Measurements from ENCODE around the gene SELENOH.
A peak's percentile ranks its signal among the peaks of the same experiment; 100 is the strongest.
"Not testable (repeated sequence)": the region's sequence is repeated elsewhere in the genome, so short reads cannot be mapped to it uniquely, and the experiment has no call there.

SELENOH gene

DNA sequence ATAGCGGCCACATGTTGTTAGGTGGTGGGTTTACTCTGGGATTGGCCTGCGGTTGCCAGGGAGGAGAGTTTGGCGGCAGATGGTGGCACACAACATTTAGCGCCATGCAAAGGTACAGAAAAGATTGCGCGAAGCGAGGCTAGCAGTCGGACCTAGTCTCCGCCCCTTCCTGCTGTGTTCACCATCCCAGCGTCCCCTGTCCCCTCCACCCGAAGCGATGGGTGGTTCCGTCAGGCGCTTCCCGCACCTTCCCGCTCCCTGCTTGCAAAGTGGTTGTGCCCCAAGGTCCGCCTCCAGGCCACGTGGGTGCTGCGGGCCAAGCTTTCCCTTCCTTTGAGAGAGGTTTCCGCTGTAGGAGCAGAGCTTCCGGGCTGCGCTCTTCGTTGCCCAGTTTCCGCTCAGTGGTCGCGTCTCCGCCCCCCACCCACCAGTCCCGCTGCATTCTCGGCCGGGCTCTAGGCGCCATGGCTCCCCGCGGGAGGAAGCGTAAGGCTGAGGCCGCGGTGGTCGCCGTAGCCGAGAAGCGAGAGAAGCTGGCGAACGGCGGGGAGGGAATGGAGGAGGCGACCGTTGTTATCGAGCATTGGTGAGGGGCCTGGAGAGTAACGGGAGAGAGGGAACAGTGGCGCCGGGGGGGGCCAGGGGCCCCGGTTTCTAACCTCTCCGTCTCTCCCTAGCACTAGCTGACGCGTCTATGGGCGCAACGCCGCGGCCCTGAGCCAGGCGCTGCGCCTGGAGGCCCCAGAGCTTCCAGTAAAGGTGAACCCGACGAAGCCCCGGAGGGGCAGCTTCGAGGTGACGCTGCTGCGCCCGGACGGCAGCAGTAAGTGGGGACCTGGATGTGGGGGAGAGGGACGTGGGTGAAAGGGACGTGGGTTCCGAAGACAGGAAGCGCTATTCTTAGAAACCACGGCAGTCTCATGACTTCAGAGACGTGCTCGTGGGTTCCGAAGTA is at the start of gene SELENOH:
Gene SELENOH, plus strand, starts transcription at position 360 of the 955 bp plus-strand sequence. Its CDS starts 105 bp downstream, at position 465.
- DNase-seq = peak; percentile 51 to 98 (median 91)

DNA sequence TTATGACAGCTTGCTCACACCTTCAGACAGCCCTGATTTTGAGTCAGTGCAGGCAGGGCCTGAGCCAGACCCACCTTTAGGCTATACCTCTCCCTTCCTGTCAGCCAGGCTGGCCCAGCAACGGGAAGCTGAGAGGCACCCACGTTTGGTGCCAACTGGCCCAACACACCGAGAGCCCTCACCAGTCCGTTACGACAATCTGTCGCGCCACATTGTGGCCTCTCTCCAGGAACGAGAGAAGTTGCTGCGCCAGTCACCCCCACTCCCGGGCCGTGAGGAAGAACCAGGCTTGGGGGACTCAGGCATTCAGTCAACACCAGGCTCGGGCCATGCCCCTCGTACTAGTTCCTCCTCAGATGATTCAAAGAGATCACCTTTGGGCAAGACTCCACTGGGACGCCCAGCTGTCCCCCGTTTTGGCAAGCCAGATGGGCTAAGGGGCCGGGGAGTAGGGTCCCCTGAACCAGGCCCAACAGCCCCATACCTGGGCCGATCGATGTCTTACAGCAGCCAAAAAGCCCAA is 42.4 kb upstream of the SELENOH start:
- DNase-seq = no peak

DNA sequence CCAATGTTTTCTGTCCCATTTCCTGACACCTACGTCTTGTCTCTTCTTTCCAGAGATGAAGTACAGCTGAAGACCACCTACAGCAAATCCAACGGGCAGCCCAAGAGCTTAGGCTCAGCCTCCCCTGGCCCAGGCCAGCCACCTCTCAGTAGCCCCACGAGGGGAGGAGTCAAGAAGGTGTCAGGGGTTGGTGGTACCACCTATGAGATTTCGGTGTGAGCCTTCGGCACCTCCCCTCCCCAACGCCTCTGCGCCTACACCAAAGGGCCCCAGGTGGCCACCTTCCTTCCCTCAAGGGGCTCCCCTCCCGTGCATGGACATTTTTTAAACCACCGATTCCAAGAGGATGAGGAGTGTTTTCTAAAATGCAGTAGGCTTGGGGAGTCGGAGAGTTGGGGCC is 41.5 kb upstream of the SELENOH start:
- DNase-seq = no peak

GRCh38 chr11:57700425-57700824 is 40.9 kb upstream of the SELENOH start:
- DNase-seq = no peak

DNA sequence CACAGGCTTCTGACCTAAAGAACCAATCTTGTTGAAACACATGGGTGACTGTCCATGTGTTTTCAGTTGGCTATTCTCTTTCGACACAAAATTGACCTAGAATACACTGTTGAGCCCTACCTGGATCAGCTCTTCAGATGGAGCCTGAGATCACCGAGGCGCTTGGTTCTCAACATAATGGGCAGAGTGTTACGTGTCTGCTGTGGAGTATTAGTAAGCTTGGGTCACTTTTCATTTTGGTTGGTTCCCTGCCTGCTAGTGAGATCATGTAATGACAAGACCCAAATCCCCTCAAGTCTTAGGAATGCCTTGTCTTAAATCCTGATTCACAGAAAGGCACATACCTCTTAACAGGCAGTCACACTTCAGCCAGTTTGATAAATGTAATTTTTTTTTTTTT is 38.0 kb upstream of the SELENOH start:
- no peak for DNase-seq

GRCh38 chr11:57704932-57705331 is 36.4 kb upstream of the SELENOH start:
- peak in 1 of 51 donors; percentile 4 for DNase-seq

GRCh38 chr11:57705432-57705831 is 35.9 kb upstream of the SELENOH start:
- DNase-seq = not testable (repeated sequence)

- no peak for DNase-seq
Observed at GRCh38 chr11:57709802-57710367, 31.4 kb upstream of the SELENOH start.

DNA sequence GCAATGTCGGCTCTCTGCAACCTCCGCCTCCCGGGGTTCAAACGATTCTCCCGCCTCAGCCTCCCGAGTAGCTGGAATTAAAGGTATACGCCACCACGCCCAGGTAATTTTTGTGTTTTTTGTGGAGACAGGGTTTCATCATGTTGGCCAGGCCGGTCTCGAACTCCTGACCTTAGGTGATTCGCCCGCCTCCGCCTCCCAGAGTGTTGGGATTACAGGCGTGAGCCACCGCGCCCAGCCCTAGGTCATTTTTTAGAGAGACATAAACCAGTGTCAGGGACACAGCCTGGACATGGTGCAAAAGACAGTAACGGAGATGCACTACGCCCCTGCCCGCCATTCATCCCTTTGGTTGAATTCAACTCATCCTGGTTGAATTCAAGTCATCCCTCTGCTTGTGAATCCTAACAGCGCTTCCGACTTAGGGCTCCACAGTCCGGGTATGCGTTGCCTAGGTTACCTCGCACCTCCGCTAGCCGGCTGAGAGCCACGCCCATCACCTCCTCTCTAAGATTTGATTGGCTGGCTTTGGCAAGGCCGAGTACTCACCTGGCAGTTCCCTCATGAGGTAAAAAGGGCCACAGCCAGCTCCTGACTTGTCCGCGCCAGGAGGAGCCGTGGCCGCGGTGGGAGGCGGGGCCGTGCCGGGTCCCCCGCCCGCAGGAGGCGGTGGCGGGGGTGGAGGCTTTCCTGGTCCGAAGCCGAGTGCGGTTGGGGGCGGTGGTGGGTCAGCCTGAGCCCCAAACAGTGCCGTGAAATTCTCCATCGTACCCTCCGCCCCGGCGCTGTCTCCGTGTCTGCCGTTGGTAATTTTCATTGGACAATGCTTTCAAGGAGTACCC is 29.7 kb upstream of the SELENOH start, which contains the start of gene MED19:
Gene MED19, minus strand, starts transcription at position 802 of the 842 bp plus-strand sequence. Its CDS starts 36 bp downstream, at position 766.
- DNase-seq = peak in 38 of 51 donors; percentile 39 to 89 (median 74)

DNA sequence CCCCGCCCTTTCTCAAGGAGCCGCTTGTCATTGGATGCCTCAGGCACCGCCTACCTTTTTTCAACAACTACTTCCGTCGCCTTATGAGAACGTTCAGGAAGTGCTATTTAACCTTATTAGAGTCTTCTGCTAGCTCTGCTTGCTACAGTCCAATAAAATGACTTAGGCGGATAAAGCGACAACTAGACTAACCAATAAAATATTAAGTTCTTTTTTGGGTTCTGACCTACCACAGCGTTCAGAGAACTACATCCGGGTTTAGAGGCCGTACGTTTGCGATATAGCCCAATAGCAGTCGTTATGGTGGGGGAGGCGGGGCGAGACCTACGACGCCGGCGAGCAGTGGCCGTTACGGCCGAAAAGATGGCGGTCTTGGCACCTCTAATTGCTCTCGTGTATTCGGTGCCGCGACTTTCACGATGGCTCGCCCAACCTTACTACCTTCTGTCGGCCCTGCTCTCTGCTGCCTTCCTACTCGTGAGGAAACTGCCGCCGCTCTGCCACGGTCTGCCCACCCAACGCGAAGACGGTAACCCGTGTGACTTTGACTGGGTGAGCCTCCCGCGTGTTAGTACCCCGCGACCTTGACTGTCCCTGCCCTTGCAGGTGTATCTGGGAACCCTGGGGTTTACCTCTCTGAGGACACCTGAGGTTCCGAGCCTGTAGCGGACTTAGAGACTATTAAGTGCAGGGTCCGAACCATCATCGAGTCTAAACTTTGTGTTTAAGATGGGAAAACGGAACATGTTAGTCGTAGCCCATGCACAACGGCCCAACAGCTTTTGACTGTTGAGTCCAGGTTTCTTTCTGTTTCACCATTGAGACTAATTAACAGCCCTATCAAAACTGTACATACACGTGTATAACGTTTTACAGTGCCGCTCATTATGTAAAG is 28.8 kb upstream of the SELENOH start, which contains the start of gene TMX2:
Gene TMX2, plus strand, starts transcription at position 338 of the 895 bp plus-strand sequence. Its CDS starts 26 bp downstream, at position 364.
- DNase-seq = peak; percentile 30 to 100 (median 90)

- no peak for DNase-seq
Observed at GRCh38 chr11:57713835-57714234, 27.5 kb upstream of the SELENOH start.

DNA sequence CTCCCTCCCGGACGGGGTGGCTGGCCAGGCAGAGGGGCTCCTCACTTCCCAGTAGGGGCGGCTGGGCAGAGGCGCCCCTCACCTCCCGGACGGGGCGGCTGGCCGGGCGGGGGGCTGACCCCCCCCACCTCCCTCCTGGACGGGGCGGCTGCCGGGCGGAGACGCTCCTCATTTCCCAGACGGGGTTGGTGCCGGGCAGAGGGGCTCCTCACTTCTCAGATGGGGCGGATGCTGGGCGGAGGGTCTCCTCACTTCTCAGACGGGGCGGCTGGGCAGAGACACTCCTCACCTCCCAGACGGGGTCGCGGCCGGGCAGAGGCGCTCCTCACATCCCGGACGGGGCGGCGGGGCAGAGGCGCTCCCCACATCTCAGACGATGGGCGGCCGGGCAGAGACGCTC is 24.6 kb upstream of the SELENOH start:
- not testable (repeated sequence) for DNase-seq

DNA sequence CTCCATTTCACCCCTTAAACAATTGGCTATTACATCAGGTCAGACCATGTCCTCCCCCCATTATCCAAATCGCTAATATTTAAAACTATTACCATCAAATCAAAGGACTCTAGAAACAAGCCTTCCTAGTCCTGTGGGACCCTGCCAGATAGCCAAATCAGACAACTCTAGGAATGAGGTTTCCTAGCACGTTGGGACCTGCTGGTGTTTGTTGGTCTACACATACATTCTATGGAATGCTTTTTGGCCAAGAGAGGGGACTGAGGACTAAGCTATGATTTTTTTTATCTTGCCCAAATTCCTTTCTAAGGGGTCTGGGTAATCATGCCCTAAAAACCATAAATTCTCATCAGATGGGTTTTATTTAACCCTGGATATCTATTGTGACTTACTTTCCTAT is 14.1 kb upstream of the SELENOH start:
- DNase-seq = no peak

DNA sequence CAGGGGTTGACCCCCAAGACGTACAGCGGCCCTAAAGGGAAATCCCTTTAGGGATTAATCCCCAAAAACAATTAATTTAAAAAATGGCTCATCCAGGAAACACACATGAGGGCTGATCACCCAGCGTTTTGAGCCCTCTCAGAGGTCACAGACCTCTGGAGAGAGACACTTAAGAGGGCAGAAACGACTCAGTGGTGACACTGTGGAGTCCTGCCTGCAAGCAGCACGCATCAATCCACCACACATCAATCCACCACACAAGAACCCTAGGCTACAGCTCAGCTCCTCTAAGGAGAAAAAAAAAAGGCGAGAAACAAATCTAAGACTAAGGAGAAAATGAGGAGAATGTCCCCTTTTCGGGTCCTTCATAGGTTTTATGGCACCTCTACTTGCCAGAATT is 12.5 kb upstream of the SELENOH start:
- no peak for DNase-seq

DNA sequence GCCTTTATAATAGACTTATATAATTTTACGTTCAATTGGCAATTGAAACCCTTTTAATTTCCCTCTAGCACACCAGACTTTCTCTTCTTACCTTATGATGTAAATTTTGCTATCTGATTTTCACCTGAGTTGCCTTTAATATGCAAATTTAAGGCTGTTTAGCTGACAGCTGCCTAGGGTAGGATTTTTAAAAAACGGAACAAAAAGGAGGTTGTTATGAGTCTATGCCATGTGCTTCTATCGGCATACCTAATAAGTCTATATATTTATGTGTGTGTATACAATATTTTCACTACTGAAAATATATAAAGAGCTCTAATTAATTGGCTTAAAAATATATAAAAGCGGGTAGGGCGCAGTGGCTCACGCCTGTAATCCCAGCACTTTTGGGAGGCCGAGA is 11.8 kb upstream of the SELENOH start:
- DNase-seq = no peak

DNA sequence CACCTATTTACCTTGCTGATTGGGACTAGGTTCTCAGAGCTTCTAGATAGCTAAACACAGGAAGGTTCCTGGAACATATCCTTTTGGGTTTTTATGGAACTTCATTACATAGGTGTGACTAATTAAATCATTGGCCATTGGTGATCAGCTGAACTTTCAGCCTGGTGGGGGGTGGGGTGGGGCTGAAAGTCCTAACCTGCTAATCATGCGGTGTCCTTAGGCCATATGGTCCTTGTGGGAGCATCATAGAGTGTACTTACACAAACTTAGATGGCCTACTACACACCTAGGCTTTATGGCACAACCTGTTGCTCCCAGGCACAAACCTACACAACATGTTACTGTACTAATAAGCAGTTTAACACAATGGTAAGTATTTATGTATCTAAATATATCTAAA is 8.6 kb upstream of the SELENOH start:
- DNase-seq = no peak

- DNase-seq = no peak
Observed at GRCh38 chr11:57735619-57736298, 5.5 kb upstream of the SELENOH start.

GRCh38 chr11:57742087-57742452 is 779 bp downstream of the SELENOH start:
- DNase-seq = no peak

DNA sequence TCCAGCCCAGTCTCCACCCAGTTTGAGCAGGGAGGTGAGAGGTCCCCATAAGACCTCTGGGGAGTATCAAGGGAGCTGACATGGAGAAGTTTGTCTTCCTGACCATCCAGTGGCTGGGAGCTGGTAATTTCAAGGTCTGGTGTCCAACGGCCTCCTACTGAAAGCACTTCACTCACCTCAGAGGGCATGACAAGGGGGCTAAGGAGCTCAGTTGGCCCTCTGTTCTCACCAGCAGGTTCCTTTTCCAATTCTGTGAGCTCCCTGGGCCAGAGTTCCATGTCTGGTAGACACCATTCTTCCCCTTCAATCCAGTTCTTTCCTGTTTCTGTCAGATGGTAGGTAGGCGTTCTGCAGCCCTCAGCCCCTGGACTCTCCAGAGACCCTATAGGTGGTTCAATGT is 3.1 kb downstream of the SELENOH start:
- no peak for DNase-seq

DNA sequence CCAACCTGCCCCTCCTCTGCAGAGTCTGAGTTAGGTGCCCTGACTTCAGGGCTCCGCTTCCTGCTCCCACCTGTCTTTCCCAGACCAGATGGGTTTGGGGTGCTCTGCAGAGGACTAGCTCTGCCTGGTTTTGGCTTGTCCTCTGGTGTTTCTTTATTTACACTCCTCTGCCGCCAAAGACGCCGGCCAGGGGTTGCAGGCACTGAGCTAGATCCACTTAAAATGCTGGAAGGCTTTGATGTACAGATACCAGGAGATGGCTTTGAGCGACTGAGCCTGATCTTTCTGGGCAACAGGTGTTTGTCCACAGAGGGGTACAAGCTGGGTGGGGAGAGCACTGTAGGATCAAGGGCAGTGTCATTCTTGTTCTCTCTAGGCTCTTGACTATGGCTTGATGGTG is 3.9 kb downstream of the SELENOH start:
- no peak for DNase-seq

Measured in hypothalamus (tissue), 51 donors.